Stromal cell of bone marrow (primary cell): ENCODE measurements around the gene PITPNM1.
A peak's percentile ranks its signal among the peaks of the same experiment; 100 is the strongest.
"Not testable (repeated sequence)": the region's sequence is repeated elsewhere in the genome, so short reads cannot be mapped to it uniquely, and the experiment has no call there.

ENCODE experiments used
- DNase-seq: peaks from one replicate; pipeline ENCODE4 v3.0.0-alpha.2; 2012; ENCODE audit warnings: low read depth

The PITPNM1 gene

DNA sequence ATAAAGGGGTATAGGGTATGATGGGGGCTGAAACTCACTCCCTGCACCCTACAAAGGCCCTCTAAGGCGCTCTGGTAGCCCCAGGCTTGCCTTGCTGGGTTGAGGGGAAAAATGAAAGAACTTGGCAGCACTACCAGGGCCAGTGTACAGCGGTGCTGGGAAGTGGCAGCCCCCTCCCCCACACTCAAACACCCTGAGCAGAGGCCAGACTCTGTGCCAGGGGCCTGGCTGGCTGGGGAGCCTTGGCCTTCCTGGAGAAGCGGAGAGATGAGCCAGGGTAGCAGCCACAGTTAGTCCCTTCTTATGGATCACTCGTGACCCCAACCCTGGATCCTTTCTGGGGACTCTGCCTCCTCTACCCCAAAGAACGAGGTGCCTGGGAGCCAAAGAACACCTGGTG is 38.8 kb downstream of the PITPNM1 start:
- DNase-seq = no peak

DNA sequence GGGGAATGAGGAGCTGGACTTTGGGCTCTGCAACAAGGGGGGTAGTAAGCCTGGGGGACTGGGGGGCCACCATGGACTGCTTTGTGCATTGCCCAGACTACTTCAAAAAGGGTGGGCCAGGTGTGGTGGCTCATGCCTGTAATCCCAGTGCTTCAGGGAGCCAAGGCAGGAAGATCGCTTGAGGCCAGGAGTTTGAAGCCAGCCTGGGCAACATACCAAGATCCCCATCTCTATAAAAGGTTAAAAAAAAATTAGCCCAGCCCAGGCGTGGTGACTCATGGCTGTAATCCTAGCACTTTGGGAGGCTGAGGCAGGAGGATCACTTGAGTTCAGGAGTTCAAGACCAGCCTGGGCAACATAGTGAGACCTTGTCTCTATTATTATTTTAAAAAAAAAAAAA is 39.6 kb downstream of the PITPNM1 start:
- not testable (repeated sequence) for DNase-seq

DNA sequence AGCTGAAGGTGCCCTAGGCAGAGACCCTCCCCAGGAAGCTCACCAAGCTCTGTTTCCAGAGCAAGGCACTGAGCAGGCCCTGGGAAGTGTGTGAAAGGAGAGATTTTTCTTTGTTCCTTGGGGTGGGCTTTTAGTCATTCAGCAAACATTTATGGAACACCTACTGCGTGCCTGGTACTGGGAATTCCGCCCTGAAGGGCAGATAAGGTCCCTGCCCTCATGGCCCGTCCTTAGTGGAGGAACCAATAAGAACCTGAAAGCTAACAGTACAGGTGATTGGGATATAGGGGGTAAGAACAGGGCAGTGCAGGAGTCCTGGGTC is 40.0 kb downstream of the PITPNM1 start:
- no peak for DNase-seq

DNA sequence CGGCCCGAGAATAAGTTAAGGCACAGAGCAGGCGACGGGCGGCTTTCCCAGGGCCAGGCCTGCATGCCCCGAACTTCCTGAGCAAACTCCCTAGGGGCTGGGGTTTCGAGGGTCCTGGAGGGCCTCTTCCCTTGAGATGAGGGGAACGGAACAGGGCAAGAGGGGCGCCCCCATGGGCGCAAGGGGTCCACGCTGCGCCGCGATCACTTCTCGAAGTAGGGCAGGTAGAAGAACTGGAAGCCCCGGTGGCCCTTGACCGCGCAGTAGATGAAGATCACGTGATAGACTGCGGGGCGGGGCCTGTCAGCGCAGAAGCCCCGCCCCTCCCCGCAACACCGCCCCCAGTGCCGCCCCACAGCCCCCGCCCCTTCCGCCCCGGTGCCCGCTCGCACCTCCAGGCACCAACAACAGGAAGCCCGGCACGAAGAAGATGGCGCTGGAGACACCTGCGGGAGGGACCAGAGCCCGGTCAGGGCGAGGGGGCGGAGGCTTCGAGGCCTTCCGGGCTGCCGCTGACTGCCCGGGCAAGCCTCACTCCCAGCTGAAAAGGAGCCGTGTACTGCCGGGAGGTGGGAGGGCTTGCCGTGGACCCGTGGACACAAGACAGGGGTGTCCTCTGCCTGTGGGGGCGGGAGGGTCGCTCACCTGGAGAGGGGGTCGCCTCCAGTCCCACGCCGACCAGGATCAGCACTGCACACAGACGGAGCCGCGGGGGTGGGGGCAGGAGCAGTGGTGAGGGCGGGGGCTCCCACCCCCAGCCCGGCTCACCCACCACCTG is 40.6 kb downstream of the PITPNM1 start:
- peak; percentile 25 for DNase-seq

DNA sequence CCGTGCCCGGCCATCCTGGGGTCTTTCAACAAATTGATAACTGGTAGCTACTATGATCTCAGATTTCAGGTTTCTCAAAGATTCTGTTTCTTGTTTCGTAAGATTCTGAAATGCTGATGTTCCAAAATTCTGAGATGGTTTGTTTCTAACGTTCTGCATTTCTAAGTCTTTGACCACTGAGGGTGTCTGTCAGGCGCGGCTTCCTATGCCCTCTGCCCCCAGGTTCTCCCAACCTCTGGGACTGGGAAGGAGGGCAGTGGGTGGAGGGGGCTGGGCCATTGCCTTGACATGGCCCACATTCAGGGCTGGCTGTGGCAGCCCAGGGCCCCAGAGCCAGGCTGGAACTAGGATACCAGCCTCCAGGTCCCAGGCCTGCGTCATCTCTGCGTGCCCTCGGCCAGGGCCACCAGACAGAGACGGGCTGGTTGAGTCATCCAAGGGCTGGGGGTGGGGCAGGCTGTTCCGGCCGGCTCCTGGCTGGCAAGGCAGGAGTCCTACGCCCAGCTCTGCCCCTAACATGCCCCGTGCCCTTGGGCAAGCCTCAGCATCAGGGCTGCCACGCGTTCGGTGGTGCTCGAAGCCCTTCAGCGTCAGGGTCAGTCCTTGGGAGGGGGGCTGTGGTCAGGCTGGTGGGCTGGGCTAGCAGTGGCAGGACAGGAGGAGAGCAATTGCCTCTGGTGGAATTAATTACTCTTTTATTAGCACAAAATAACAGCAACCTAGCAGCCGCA is 41.3 kb downstream of the PITPNM1 start:
- DNase-seq = no peak

DNA sequence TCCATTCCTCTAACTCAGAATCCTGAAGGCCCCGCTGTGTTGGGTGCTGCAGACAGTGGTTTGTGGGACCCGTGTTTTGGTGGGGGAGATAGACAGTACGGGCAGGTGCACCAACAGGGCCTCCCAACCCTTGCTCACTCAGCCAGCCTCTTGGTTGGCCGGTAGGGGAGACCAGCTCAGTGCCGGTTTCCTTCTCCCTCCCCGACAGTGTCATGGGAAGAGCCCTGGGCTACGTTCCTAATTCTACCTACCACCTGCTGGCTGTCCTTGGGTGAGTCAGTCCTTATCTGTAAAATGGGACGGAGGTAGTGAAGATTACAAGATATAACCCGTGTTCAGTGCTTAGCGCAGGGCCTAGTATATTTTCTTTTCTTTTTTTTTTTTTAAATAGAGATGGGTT is 42.0 kb downstream of the PITPNM1 start:
- no peak for DNase-seq

DNA sequence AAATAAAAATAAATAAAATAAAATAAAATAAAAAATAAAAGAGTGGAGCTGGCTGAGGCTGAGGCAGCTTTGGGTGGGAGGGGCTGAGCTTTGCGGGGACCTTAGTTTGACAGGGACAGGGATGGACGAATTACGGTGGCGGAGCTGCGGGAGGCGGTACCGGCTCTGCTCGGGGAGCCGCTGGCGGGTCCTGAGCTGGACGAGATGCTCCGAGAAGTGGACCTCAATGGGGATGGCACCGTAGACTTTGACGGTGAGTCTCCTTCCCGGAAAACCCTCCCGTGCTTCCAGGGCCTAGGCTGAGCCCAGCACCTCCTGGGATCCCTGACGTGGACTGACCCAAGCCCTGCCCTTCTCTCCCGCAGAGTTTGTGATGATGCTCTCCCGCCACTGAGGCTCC is 46.9 kb downstream of the PITPNM1 start:
- DNase-seq = no peak

DNA sequence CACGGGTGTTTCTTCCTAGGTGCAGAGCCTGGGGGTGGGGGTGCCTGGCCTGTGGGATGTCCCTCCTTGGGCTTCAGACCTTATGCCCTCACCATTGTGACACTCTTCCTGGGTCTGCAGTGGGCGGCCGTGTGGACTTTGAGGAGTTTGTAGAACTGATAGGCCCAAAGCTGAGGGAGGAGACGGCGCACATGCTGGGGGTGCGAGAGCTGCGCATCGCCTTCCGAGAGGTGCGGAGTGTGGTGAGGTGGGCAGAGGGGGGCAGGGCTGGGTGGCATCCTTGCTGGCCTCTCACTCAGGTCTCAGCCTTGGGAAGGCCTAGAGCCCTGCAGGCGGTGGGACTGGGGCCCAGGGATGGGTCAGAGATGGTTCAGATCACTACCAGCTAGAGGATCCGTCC is 47.7 kb downstream of the PITPNM1 start:
- DNase-seq = no peak

DNA sequence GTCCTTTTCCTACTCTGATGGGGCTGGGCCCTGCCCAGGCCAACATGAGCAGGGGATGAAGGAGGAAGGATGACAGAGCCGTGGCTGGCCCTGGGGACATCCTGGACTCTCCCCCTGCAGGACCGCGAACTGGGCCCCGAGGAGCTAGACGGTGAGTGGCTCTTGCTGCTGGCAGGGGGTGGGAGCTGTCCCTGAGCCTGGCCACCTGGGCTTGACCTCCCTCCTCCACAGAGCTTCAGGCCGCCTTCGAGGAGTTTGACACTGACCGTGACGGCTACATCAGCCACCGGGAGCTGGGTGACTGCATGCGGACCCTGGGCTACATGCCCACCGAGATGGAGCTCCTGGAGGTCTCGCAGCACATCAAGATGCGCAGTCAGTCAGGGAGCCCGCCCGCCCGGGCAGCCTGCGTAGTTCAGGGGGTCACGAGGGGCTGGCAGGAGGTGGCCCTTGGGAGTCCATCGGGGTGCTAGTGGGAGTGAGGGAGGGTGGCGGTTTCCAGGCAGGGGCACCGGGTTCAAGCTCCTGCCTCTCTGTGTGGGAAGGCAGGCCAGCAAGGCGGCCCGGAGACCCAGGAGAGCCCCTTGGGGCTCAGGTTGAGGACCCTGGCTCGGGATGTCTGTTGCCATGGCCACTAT is 49.0 kb downstream of the PITPNM1 start:
- no peak for DNase-seq

DNA sequence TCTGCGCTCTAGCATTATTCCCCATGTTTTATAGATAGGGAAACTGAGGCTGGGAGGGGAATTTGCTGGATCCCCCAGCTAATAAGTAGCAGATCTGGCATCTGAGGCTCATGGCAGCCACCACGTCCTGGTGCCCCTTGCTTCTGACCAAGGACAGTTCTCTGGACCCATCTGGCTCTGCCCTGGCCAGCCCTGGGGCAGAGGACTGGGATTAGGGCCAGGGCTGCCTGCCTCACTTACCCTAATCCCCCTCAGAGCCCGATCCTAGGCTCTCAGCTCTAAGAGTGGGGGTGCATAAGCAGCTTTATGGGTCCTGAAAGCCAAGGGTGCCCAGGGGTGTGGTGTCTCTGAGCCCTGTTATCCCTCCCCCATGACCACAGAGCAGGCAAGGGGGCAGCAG is 50.1 kb downstream of the PITPNM1 start, which contains the start of gene CABP4:
Gene CABP4, plus strand, starts transcription at position 301 of the 400 bp plus-strand sequence. Its CDS starts 70 bp downstream, at position 371.
- DNase-seq = no peak

DNA sequence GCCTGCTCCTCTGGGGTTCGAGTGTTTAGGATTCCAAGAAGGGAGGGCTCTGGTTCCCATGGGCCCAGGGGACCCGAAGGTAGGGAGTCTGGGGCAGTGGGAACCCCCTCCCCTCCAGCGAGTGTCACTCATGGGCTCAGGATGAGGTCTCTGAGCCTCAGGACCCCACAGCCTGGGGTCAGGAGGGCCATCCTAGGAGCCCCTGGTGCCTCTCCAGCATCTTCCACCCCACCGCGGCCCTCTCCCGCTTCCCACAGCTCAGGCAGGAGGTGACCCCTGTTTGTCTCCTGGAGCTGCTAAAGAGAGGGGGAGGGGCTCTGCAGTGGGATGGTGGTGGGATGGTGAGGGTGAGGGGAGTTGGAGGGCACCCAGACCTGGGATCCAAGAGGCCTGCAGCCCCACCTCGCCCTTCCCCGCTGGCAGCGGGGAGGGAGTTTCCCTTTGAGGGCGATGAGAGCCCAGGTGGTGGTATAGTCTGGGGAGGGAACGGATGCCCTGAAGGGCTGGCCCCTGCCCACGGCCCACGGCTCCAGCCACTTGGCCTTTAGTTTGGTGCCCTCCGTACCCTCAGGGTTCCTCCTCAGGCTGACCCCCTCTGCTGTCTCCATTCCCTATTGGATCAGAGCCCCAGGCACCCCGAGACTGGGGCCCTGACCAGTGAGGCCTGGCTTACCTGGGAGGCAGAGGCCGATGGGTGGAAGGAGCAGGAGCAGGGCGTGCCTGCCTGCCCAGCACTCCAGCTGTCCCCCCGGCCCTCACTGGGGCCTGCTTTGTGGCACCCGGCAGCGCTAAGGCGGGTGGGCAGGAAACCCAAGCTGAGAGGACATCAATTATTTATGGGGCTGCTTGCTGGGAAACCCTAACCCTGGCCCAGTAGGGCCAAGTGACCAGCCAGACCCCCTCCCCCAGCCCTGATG is 51.1 kb downstream of the PITPNM1 start:
- DNase-seq = no peak

DNA sequence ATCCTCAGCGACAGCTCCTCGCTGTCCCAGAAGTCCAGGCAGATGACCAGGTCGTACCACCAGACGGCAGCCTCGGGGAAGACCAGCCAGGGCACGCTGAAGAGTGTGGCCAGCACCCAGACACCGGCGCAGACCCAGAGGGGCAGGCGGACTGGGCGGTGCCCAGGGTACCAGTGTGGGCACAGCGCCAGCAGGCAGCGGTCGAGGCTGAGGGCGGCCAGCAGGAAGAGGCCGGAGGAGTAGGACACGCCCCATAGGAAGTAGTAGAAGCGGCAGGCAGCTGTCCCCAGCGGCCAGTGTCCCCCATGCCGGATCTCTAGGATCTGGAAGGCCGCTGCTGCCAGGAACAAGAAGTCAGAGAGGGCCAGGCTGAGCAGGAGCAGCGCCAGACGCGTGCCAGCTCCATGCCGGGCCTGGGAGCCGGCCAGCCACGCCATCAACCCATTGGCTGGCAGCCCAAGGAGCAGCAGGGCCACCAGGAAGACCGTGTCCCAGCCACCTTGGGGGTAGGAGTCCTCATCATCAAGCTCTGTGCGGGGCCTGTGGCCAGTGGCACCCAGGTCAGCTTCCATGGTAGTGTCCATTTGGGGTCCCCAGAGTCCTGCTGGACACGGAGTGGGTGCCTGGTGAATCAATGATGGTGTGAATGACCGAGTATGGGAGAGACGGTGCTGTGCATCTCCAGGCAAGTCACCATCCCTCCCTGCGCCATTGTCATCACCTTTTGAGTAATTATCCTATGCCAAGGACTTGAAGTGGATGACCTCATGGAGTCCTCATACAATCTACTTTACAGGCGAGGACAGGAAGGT is 52.8 kb downstream of the PITPNM1 start, which contains the start of gene GPR152:
Gene GPR152, minus strand, starts transcription at position 589 of the 812 bp plus-strand sequence. Its CDS starts 5 bp downstream, at position 584.
- DNase-seq = no peak

DNA sequence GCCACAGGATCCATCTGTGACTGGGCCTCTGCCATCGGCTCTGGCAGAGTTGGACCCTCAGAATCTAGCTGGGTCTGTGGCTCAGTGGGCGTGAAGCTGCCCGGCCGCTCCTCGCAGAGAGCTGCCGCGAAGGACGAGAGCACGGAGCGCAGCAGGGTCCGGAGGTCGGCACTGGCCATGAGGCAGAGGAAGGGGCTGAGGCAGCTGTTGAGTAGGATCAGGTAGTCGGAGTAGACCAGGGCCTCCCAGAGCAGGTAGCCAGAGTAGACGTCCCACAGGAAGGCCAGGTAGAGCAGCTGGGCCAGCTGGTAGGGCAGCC is 53.5 kb downstream of the PITPNM1 start:
- no peak for DNase-seq

DNA sequence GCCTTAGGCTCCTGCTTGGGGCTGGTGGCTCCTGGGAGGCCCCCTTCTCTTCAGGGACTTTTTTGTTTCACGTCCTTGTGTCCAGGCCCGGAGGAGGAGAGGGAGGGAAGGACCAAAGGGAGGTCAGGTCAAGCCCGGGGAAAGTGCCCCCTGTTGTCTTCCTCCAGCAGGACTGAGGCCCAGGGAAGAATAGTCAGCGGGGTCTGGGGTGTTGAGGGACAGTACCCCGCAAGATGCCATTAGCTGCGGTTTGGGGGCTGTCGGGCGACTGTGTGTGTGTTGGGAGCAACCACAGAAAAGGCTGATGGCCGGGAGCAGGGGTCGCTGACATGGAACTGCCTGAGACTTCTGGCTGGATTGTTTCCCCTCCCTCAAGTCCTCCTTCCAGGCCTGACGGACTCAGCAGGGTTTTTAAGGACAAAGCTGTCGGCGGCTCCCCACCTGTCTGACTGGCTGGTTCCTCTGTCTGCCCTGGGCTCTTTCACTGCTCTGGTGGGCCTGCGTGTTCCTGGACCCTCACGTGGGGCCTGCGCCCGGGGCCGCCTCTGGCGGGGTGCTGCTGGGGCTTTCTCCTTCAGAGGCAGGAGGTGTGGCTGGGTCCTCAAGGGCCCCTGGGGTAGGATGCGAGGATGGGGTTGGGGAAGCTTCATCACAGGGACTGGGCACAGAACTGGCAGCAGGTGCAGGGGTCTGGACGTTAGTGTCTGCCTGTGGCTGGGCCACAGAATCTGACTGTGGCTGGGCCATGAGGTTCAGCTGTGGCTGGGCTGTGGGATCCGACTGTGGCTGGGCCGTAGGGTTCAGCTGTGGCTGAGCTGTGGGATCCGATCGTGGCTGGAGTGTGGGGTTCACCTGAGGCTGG is 54.1 kb downstream of the PITPNM1 start:
- DNase-seq = no peak

DNA sequence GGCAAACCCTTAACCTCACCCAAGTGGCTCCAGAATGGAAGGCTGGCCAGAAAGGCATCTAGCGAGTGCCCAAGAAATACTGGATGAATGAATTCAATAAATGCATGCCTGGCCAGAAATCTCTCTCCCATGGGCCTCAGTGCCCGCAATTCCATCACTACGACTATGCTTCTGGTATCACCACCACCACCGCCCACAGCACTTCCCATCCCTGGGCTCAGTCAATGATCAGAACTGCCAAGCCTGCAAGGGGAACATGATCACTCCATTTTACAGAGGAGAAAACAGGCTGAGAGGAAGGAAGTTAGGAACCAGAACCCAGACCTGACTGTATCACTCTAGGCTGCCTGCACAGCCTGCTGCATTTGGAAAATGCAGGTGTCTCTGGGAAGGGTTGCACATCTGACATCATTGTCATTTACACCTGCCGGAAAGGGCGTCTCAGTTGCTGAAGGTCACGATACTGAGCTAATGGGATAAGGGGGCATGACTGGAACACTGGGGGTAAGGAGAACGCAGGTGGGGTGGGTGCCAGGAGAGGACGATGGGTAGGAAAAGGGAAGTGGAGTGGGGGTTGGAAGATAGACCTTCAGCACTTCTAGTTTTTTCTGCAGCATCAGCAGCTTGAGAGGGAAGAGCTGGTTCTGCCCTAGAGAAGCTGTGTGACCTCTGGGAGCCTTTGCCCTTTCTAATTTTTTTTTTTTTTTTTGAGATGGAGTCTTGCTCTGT is 55.9 kb downstream of the PITPNM1 start:
- DNase-seq = no peak

DNA sequence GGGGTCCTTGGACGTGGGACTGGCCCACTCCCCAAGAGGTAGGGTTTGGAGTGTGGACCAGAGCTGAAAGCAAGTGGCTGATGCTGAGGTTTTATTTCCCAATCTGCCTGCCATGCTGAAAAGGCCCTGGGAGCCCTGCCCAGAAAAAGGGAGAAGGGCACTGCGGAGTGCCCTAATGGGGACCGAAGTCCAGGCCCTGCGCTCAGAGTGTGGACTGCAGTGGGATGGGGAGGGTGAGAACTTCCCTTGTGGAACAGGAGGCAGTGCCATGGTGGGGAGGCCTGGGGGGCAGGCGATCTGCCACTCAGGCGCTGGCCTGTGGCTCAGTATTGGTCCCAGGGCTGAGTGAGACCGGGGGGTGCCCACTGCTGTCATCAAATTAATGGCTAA is 56.9 kb downstream of the PITPNM1 start:
- no peak for DNase-seq

DNA sequence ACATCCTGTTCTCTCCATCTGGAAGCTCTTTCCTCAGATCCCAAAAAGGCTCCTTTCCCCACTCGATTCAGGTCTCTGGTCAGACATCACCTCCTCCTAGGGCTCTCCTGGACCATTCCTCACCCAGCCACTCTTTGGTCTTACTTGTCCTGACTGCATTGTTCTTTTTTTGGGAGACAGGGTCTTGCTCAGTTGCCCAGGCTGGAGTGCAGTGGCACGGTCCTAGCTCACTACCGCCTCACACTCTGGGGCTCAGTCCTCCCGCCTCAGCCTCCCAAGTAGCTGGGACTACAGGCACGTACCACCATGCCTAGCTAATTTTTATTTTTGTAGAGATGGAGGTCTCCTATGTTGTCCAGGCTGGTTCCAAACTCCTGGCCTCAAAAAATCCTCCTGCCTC is 59.6 kb downstream of the PITPNM1 start:
- DNase-seq = no peak

DNA sequence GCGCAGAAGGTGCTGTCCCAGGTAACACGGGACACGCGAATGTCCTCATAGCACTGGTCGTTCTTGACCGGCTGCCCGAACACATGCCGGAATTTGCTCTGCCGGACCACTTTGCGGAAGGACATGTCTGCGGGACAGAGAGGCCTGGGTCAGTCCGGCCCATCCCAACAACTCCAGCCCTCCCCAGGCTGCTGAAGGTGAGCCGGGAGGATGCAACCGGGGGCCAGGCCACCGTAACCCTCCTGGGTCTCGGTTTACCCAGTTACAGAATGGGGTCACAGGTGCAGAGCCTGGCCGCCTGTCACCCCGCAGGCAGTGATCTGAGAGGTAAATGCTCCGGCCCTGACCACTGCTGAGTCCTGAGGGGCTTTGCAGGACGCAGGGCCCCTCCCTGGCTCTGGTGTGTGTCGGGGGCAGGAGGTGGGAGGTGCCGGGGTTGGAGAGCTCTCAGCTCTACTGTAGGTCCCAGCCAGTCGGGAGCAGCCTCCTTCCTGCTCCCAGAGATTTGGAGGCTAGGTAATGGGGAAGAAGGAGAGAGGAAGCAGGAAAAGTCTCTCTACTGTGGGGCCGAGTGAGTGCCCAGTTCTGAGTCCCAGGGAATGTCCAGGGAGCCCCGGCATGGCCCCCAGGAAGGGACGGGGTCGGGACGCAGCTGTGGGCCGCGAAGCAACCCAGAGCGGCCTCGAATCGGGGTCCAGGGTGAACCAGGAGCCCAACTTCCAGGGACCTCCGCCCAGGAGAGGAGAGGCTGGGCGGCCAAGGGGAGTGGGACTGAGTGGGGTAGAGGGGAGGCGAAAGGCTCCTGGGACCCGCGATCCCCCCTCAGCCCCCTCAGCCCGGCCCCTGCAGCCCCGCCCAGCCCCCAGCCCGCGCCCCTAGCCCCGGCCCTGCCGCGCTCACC is 62.4 kb downstream of the PITPNM1 start:
- DNase-seq = no peak
